ENCODE results near the gene PRSS27. TPM values are rescaled to one million over a fixed set of nuclear protein-coding genes. Genes with fewer than 3 reads are reported as not detected.
"Not testable (repeated sequence)": the region's sequence is repeated elsewhere in the genome, so short reads cannot be mapped to it uniquely, and the experiment has no call there.

PRSS27 gene
- total RNA-seq, 1 donor from 2014 or later, result 0.85 TPM

DNA sequence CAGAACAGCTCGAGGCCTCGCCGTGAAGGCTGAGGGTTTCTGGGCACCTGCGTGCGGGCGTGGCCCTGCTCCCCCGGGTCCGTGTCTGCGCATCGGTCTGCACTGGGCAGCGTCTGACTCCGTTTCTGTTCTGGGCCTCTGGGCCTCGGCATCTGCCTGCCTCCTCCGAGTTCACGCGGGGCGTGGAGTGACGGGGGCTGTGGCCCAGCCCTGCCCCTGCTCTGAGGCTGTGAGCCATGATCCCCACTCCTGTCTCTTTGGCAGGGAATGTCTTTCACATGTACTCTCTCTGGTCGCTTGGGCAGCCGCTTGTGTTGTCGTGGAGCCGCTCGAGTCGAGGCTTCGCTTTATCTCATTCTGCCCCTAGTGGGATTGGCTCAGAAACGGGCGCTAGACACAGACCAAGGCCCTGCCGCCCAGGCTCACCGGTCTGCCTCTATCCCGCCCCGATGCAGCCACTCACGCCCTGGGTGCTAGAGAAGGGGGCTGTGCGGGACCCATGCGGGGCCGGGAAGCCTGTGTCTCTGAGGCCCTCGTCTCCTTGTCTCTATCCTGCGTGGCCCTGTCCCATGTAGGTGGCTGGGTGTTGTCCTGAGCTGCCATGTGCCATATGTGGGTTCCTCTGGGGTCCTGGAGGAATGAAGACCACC lies 23.3 kb downstream of the PRSS27 start:
- not testable (repeated sequence) for DNase-seq (ENCODE audit: low read depth)

DNA sequence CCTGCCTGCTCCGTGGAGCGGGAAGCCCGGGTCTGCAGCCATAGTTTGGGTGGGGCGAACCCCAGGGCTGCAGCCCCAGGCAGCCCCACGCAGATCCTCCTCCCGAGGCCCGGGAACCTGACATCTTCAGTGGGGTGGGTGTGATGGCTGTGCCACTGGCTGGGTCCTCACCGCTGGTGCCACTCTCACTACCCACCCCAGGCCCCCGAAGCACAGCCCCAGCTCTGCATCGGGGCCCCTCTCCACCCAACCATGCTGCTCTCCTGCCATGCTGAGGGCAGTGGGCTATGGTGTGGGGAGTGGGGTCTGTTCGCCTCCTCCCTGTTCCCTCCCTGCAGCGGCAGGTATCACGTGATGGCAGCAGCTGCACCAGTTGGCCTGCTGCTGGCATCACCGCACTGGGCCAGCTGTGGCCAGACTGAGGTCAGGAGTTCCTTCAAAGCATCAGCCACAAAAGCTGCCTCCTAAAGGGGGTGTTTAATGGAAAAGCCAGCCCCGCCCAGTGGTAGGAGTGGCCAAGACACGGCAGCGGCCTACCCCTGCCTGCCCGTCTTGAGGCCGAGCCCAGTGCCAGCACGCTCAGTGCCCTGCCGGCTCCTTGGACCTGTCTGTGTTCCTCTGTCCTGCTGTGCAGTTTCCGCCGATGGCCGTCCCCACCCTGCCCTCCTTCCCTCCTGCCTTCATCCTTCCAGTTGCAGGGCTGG lies 26.9 kb downstream of the PRSS27 start:
- peak; percentile 86 for DNase-seq (ENCODE audit: low read depth)

GRCh38 chr16:2692251-2692947 lies 27.6 kb downstream of the PRSS27 start:
- no peak for DNase-seq (ENCODE audit: low read depth)

DNA sequence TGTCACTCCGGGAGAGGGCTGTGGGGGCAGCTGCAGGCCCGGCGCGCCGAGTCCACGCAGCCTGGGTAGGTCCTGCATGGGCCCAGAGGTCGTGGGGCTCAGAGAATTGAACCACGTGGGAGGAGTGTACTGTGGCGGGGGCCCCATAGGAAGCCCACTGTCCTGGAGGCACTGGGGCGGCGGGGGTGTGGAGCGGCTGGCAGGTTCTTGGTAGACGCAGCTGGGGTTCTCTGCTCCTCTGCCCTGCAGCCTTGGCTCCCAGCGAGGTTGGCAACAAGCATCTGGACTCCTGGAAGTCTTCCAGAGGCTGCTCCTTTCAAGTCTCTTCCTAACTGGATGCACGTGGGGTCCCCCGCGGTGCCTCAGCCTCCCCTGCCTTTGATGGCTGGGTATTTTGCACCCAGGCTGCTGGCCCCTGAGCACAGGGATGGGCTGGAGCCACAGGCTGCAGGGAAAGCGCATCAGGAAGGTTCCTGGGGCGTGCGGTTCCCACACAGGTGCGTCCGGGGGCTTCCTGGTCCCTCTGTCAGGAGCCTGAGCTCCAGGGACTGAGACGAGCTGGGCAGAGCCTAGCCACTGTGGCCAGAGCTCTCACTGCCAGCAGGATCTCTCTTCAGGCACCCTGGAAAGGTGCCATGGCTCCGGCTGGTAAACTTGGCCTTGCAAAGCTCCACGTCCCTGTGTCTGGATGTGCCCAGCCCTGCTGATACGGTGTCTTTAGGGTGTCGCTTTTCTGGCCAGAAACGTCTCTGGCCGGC lies 28.4 kb downstream of the PRSS27 start:
- DNase-seq (ENCODE audit: low read depth), result no peak

GRCh38 chr16:2690852-2691251 lies 29.2 kb downstream of the PRSS27 start:
- DNase-seq (ENCODE audit: low read depth), result no peak

DNA sequence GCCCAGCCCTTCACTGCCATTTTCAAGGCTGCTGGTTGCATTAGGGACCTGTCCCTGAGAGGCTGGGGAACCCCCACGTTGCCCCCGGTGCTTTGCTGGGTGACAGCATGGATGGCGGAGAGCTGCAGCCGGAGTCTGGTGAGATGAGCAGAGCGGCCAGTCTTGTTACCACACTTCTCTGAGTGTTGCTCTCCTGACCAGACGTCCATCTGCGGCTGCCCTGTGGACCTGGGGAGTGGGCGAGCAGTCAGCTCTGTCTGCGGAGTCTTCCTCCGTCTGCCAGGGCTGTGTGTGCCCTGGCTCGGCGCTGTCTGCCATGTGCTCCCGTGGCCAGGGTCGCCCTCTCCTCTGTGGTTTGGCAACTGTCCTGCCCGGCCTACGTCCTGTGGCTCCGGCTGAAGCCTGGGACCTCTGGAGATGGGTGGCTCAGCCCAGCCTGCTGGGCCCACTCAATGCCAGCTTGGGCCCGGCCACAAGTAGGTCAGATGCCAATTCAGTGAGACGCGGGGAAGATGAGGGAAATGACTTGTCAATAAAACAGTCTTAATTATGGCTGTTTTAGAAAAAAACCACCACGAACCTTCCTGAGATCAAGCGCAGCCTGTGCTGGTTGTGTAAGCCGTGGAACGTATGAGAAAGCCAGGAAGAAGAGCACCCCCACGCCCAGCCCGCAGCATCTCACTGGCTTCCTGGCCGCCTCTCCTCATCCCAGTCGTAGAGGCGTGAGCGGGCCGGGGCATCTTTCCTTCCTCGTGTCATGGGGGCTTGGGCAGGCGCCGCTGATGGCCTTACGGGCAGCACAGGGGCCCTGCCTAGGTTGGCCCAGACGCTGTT lies 29.8 kb downstream of the PRSS27 start:
- no peak for DNase-seq (ENCODE audit: low read depth)

DNA sequence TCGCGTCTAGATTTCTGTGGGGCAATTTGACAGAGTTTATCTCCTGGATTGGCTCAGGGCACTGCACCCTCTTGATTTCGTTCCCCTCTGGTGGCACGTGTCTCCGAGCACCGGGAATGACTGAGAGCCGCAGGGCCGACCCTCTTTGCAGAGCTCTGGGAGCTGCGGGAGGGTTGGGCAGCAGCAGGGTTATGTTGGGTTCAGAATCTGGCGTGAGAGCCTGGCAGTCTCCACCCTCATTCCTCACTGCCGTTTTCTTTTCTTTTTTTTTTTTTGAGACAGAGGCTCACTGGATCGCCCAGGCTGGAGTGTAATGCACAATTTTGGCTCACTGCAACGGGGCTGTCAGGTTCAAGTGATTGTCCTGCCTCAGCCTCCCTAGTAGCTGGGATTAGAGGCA lies 30.6 kb downstream of the PRSS27 start:
- not testable (repeated sequence) for DNase-seq (ENCODE audit: low read depth)

DNA sequence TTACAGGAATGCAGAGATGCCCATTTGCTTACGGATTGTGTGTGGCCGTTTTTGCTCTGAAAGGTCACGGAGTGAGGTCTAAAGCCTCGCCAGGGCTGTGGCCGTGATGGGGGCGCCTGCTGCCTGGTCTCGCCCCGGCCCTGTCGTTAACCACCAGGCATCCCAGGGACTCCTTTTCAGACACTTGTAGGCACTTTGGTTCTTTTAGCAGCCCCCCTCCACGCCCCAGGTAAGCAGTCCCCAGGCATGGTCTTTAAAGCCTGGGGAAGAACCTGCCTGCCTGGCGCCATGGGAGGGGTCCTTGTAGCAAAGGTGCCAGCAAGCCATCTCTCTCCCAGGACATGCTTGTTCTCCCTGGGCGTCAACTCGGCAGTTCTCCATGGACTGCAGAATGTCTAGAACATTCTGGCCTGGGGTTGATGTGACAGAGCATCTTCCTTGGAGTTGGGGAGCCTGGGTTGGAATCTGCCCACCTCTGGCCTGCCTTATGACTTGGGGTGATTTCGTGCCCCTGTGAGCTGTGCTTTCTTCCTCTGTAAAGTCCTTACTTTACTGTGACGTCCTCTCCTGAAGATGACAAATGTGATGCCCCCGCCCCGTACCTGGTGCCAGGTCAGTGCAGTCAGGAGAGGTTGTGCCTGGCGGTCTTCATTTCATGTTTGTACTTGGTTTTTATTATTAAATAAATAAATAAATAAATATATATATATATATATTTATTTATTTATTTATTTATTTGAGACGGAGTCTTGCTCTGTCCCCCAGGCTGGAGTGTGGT lies 32.3 kb downstream of the PRSS27 start:
- DNase-seq (ENCODE audit: low read depth), result no peak

- no peak for DNase-seq (ENCODE audit: low read depth)
These were observed 33.0 kb downstream of the PRSS27 start for GRCh38 chr16:2686912-2687507.

DNA sequence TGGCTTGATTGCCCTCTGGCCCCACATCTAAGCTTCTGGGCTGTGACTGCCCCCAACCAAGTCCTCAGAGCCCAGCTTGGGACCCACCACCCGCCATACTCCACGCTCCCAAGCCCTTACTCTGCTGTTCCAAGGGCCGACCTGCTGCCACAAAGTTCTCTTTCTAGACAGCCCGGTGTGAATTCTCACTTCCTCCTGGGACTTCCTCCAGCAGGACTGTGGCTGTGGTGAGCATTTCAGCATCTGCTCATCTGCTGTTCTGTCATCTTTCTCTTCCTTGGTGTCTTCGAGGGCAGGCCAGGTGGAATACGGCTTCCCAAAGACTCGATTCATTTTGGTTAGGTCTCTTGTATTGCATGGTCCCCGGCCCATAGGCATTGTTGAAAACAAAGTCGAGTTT lies 33.9 kb downstream of the PRSS27 start:
- DNase-seq (ENCODE audit: low read depth), result not testable (repeated sequence)

DNA sequence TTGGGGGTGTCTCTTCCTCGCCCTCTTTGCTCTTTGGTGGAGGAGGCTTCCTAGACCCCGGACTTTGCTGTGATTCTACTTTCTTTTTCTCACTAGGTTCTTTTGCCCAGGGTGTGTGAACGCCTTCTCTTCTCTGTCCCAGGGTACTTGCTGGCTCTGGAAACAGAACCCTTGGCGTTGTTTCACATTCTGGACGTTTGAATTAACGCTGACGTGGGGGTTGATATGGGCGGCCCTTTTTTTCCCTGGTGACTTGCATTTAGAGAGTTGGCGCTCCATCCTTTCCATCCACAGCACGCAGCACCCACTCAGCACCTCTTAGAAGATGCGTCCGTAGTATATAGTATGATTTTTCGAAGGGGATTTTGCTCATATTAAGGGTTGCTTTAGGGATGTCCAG lies 37.0 kb downstream of the PRSS27 start:
- not testable (repeated sequence) for DNase-seq (ENCODE audit: low read depth)

DNA sequence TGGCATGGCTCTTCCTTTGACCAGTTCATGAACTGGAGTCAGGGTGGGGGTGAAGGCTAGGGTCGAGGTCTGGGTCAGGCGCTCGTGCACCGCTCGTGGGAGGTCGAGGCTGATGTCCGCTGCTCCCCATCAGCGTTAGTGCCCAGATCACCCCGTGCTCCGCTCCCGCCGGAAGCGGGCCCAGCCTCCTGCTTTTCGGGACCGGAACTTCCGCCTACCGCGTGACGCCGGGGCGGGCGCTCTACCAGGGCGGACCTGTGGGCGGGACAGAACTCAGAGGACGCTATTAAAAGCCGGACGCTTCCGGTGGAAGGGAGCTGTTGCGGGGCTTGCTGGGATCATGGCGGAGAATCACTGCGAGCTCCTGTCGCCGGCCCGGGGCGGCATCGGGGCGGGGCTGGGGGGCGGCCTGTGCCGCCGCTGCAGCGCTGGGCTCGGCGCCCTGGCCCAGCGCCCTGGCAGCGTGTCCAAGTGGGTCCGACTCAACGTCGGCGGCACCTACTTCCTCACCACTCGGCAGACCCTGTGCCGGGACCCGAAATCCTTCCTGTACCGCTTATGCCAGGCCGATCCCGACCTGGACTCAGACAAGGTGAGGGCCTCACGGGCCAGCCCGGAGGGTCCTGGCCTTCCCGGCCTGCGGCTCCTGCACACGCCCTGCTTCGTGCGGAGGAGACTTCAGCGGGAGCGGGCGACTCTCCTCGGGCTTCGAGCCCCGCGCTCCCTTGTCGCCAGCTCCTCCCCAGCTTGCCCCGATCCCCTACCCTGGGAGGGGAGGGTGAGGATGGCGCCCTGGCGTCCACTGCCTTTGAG lies 37.6 kb downstream of the PRSS27 start, which contains the start of gene KCTD5:
TSS of gene KCTD5 (plus strand) at position 315 of the 813 bp plus-strand sequence. CDS start at position 341, 26 bp downstream.
- peak; percentile 84 for DNase-seq (ENCODE audit: low read depth)

DNA sequence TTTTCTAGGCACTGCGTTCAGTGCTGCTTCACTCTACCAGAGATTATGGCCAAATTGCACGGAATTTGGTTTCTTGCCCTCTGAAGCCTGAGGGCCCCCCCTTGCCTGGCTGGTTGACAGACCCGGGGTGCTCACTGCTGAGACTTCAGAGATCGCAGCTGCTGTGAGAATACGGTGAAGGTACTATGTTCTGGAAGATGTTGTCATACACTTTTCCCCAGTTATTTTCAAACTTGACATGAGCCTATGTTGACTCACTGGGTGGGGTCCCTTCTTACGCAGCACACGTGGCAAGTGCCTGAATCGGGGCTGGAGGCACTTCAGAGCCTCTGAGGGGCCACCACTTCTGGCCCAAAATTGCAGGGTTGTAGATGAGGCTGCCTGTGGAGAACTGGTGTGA lies 39.7 kb downstream of the PRSS27 start:
- not testable (repeated sequence) for DNase-seq (ENCODE audit: low read depth)

DNA sequence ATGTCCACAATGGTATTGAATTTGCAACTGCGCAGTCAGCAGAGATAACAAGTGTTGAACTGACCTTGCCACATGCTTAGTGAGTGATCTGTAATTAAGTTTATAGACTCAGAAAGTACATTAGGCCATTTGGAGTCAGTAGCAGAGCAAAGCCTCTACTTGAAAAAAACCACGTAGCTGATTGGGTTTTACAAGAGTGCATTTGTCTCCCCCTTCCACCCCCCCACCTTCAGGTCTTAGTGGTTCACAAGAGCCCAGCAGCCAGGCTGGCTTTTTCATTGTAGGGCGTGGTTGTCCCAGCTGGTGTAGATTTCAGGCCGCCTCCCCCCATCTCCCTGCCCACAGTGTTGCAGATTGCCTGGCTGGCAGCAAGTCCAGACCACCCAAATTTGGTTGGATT lies 40.1 kb downstream of the PRSS27 start:
- DNase-seq (ENCODE audit: low read depth), result not testable (repeated sequence)

DNA sequence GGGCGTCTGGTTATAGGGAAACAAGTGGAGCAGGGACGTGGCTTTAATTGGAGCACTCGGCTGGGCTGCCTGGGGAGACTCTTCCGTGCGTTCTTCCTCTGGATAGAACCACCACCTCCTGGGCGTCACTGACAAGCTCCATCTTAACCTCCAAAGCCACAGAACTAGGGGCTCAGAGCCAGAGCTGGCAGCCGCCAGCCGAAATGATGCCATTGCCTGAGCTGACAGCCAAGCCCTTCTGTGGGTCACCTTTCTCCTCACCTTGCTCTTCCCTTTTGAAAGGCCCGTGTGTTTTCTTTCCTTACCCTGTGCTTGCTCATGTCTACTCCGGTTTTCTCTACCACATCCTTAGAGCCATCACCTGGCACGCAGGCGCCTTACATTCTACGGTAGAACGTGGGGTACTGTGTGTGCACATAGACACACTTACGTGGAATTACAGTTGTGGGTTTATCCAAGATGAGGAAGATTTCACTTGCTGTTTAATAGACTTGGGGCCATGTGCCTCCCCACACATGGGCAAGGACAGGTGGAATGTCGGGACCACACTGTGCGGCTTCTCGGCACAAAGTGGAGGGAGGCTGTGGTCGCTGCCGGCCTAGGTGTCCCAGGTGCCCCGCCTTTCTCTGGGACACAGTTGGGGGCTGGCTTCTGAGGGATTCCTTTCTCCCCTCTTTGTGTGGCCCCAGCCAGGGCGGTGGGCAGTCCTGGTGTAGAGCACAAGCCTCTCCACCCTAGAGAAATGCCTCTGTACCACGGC lies 41.6 kb downstream of the PRSS27 start:
- DNase-seq (ENCODE audit: low read depth), result not testable (repeated sequence)

DNA sequence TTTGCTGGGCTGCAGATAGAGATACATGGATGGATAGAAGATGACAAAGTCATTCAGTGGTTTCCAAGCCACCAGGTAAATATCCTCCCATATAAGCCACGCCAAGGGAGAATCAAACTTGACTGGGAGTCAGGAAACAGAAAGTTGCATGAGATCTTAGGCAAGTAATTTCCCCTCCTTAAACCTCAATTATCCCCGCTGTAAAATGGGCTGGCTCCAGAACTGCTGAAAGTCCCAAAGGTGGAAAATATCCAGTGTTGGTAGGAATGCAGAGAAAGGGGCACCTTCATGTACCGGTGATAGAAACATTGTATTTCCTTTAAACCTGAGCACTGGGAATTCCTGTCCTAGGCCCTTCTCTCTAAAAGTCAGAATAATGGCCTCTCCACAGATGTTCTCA lies 43.1 kb downstream of the PRSS27 start:
- not testable (repeated sequence) for DNase-seq (ENCODE audit: low read depth)

GRCh38 chr16:2675714-2676113 lies 44.3 kb downstream of the PRSS27 start:
- DNase-seq (ENCODE audit: low read depth), result no peak

DNA sequence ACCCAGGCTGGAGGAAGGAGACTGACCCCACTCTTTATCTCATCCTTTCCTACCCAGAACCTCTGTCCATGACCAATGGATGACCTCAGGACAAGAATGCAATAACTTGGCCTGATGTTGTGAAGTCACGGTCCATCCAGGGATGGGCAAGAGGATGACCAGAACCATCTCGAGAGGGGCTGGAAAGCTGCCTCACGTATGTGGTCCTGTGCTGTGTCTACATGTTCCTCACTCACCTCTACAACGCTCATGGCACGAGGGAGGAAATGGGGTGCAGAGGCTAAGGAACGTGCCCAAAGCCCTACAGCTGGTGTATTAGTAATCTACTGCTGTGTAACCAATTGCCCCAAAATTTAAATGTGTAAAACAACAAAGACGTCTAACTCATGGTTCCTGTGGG lies 45.0 kb downstream of the PRSS27 start:
- DNase-seq (ENCODE audit: low read depth), result no peak
